SW480 (cell line): Measurements from ENCODE around the gene NHLRC3.
"Not testable (repeated sequence)": the region's sequence is repeated elsewhere in the genome, so short reads cannot be mapped to it uniquely, and the experiment has no call there.

ENCODE experiments used
- DNase-seq: peaks from one replicate; pipeline ENCODE4 v3.0.0-alpha.2; 2016; ENCODE audit warnings: low spot score

Gene NHLRC3, protein sequence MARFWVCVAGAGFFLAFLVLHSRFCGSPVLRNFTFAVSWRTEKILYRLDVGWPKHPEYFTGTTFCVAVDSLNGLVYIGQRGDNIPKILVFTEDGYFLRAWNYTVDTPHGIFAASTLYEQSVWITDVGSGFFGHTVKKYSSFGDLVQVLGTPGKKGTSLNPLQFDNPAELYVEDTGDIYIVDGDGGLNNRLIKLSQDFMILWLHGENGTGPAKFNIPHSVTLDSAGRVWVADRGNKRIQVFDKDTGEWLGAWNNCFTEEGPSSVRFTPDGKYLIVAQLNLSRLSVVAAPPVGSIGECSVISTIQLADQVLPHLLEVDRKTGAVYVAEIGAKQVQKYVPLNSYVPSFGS

GRCh38 chr13:39037880-39038568, at the start of gene NHLRC3, which contains the start of gene PROSER1:
Gene NHLRC3 (plus strand): TSS chr13:39038456. CDS start chr13:39038640, 184 bp downstream.
Gene PROSER1 (minus strand): TSS chr13:39038089. CDS start chr13:39037242, 847 bp downstream.
- DNase-seq, result peak; percentile 97

- no peak for DNase-seq
Measured at GRCh38 chr13:38990693-38991092, 47.6 kb upstream of the NHLRC3 start, which contains the start of gene STOML3. Gene STOML3 (minus strand): TSS chr13:38990831. CDS start chr13:38990721, 110 bp downstream.

DNA sequence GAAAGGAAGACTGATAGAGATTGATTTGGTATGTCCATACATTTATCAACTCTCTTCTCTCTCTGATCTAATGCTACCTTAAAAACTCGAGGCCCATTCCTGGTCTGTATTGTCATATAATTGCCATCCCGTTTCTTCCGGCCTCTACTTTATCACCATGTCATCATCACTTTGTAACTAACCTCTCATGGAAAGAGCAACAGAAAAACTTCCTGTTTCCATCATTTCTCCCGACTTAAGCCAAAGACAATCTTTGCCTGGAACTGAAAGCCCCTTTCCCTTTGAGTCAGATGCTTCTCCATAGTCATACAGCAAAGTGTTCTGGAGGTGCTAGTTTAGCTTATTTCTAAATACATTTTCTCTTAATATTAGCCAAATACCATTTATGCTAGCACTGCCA, 44.9 kb upstream of the NHLRC3 start:
- no peak for DNase-seq

- no peak for DNase-seq
Measured at GRCh38 chr13:38998739-38999138, 39.5 kb upstream of the NHLRC3 start.

DNA sequence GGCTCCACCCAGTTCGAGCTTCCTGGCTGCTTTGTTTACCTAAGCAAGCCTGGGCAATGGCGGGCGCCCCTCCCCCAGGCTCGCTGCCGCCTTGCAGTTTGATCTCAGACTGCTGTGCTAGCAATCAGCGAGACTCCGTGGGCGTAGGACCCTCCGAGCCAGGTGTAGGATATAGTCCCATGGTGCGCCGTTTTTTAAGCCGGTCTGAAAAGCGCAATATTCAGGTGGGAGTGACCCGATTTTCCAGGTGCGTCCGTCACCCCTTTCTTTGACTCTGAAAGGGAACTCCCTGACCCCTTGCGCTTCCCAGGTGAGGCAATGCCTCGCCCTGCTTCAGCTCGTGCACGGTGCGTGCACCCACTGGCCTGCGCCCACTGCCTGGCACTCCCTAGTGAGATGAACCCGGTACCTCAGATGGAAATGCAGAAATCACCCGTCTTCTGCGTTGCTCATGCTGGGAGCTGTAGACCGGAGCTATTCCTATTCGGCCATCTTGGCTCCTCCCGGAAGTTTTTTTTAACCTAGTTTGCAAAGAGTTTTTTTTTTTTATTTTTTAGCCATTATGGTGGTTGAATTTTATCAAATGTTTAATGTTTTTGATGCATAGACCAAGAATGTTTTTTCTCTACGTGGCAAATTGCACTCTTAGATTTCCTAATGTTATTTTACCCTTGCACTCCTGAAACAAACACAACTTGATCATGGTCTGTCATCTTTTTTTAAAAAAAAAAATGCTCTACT, 31.7 kb upstream of the NHLRC3 start:
- DNase-seq, result not testable (repeated sequence)

DNA sequence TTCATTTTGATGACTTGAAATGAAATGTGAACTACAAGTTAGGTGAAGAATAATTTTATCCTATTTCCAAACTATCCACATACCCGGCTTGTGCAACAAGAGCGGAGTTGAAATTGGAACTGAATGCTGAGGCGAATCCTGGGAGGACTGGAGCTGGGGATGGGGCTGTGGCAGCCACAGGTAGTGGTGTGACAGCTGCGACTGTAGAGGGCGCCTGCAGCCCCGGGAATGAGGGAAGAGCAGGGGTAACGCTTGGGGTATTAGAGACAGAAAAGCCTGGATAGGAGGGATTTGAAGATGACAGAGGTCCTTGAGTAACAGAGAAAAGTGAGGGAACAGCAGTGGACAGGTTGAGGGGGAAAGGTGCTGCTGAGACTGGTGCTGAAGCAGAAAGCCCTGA, 25.6 kb upstream of the NHLRC3 start:
- no peak for DNase-seq

DNA sequence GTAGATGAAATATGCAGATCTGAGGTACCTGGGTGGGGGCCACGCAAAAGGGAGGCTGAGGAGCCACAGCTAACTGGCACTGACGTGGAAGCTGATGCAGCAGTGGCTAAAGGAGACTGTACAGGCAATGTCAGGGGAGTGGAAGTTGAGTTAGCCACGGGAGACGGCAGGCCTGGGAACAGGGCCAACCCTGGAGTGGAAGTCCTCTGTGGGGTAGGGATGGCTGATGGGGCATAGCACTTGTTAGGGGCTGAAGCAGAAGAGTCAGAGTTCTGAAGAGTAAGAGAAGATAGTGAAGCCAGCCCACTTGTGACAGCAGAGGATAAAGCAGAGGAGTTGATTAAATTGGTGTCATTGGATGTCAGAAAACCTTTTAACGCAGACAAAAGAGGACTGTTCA, 24.8 kb upstream of the NHLRC3 start:
- DNase-seq, result no peak

DNA sequence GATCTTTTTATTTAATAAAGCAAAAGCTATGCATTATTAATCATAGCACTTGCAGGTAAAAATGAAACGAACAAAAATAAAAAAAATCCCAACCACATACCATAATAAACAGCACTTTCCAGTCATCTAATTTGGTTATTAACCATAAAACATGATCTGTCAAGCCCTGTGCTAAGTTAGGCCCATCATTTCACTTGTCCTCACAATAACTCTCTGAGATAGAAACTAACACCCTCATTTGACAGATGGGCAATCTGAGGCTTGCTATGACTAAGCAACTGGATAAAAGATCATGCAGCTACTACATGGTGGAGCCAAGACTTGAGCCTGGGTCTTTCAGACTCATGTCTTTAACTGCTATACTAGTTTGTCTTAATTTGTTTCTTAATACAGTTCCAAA, 22.2 kb upstream of the NHLRC3 start:
- no peak for DNase-seq

DNA sequence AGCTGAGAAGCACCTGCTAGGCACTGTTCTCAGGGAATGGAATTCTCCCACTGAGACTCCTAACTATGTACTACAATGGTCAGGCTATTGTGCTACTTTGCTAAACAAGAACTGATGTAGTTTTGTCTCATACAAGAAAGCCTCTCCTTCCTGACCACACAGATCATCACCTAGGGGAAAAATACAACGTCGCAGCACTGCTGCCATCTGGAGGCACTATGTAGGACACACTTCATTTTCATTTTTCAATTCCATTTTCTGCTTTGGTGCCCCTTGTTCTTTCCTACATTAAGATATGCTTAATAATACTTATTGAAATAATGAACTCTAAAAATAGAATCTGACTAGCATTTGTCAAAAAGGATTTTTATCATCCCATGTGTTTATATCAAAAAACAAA, 21.5 kb upstream of the NHLRC3 start:
- DNase-seq, result peak; percentile 54

DNA sequence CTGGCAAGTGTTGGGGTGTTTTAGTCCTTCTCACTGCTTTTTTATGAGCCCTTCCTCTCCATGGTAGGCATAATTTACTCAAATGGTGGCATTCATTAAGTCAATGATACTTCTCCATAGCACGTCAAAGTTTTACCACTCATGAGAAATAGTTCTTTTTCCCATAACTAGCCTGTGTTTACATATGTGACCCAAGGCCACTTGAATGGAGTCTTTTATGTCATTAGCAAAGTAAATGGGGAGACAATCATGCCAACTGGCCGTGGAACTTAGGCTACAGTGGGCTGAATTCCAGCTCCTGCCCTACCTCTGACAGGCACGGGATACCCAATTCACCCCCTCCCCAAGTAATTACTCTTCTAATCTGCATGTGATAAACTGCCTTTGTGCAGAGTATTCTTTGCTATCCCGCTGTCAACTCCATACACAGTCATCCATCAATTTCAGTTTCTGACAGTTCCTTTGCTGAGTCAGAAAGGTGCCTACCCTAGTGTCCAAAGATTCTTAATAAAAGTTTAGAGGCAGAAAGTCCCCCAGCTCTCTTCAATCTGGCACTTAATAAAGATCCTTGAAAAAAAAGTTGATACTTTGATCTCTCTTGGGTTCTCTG, 17.3 kb upstream of the NHLRC3 start:
- DNase-seq, result no peak

DNA sequence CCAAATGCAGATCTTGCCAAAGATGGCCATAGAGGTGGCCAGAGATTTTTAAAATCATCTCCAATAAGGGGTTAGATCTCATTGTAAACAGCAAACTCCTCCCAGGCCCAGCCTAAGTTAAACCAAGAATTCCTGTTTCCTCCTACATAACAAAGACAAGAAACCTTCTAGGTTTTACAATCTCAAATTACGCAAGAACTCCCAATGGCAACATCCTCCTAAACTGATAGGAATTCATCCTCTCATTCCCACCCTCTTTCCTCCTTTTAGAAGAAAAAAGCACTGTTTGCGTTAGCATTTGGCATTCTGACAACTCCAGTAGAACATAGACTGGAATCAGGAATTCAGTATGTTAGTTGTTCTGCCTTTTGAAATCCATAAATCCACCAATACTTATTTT, 14.9 kb upstream of the NHLRC3 start:
- no peak for DNase-seq

- DNase-seq, result no peak
Measured at GRCh38 chr13:39023761-39024160, 14.5 kb upstream of the NHLRC3 start.

DNA sequence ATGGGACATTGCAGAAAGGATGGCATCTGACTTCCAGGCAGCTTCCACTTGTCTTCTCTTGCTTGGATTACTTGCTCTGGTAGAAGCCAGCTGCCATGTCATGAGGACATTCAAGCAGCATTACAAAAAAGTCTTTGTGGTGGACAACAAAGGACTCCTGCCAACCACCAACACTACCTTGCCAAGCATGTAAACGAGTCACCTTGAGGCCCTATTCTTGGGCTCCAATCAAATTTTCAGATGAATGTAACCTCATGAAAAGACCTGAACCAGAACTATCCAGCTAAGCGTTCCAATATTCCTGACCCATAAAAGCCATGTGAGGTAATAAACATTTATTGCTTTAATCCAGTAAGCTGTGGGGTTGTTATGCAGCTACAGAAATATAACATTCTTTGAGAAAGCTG, 12.8 kb upstream of the NHLRC3 start:
- DNase-seq, result no peak

DNA sequence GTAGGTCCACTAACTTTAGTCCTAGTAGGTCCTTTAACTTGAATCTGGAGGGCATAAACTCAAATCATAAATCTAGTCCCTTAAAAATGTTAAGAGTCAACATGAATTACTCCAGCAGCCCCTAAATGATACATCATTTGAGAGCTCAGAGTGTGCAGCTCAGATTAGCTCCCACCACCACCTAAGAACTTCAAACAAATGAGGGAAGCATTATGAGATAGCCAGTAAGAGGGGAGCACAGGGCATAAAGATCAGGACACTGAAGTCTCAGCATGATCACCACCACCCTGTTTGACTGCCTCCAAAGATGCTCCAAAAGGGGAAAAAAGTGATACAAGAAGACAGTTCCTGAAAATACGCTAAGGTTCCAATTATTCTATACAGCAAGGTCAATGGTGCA, 6.1 kb upstream of the NHLRC3 start:
- no peak for DNase-seq

GRCh38 chr13:39034085-39034484, 4.2 kb upstream of the NHLRC3 start:
- DNase-seq, result no peak

GRCh38 chr13:39035204-39035603, 3.1 kb upstream of the NHLRC3 start:
- DNase-seq, result no peak

GRCh38 chr13:39035799-39036198, 2.5 kb upstream of the NHLRC3 start:
- no peak for DNase-seq

- peak; percentile 49 for DNase-seq
Measured at GRCh38 chr13:39036212-39036611, 2.0 kb upstream of the NHLRC3 start.

DNA sequence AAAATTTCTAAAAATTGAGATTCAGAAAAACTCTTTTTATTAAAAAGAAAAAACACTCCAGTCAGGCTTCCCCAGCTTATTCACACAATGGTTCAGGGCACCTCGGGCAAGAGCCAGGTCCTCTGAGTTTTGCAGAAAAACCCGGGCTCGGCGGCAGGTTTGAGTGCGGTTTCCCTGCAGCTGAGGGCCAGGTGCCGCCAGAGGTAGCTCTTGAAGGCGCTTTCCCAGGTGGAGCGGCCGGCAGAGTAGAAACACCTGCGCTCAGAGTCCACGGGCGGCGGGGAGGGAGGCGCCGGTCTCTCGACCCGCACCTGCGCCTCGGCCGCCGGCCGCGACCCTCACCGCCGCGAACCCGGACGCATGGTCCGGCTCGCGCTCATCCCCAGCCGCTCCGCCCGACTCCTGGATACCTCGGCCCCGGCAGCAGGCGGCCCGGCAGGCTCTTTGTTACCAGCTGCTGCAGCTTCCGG, 811 bp upstream of the NHLRC3 start:
- DNase-seq, result no peak

- peak; percentile 56 for DNase-seq
Measured at GRCh38 chr13:39038569-39039030, 344 bp downstream of the NHLRC3 start.

DNA sequence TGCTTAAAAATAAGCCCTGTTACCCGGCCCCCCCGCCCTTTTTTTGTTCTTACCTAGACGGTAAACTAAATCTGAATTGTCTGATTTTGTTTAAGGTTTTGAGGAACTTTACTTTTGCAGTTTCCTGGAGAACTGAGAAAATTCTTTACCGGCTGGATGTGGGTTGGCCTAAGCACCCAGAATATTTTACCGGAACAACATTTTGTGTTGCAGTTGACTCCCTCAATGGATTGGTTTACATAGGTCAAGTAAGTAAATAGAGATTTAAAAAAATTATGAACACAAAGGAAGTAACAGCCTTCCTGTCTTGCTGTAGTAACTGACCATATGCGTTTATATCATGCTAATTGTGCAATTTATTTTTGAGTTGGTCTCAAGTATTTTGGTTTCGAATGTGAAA, 785 bp downstream of the NHLRC3 start:
- no peak for DNase-seq

DNA sequence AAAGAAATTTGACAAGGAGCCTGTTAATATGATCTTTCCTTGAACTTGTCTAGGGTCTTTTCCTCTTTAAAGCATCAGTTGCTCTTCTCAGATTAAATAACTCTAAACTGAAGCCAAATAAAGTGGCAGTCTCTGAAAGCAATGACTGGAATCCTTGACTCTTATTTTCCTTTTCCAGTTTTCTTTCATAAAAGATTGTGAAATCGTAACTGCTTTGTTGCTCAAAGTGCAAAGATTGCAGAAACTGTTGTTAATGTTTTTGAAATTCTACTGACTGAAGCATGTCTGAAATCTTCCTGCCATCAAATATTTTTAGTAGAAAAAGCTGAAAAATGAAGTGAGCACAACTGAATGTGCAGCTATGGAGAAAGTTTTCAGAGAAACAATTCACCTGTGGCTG, 1.9 kb downstream of the NHLRC3 start:
- DNase-seq, result no peak
